Suppressor macrophage treated with lipopolysaccharide for 1 hour (primary cell): ENCODE data around the gene PLEKHG3.
A peak's percentile ranks its signal among the peaks of the same experiment; 100 is the strongest.

ENCODE experiments used
- DNase-seq, 3 donors: peaks; one replicate each; pipeline ENCODE4 v3.0.0-alpha.2; 2020 to 2022

The PLEKHG3 gene

GRCh38 chr14:64748995-64749714 lies 44.9 kb downstream of the PLEKHG3 start:
- DNase-seq: no peak

GRCh38 chr14:64752909-64753308 lies 48.7 kb downstream of the PLEKHG3 start:
- DNase-seq: no peak

- no peak for DNase-seq
These were observed 49.1 kb downstream of the PLEKHG3 start for GRCh38 chr14:64753374-64753773.

- no peak for DNase-seq
These were observed 49.8 kb downstream of the PLEKHG3 start for GRCh38 chr14:64753999-64754398.

- DNase-seq: no peak
These were observed 50.5 kb downstream of the PLEKHG3 start for GRCh38 chr14:64754685-64755084.

- no peak for DNase-seq
These were observed 51.6 kb downstream of the PLEKHG3 start for GRCh38 chr14:64755781-64756221.

- DNase-seq: no peak
These were observed 52.5 kb downstream of the PLEKHG3 start for GRCh38 chr14:64756712-64757111.

DNA sequence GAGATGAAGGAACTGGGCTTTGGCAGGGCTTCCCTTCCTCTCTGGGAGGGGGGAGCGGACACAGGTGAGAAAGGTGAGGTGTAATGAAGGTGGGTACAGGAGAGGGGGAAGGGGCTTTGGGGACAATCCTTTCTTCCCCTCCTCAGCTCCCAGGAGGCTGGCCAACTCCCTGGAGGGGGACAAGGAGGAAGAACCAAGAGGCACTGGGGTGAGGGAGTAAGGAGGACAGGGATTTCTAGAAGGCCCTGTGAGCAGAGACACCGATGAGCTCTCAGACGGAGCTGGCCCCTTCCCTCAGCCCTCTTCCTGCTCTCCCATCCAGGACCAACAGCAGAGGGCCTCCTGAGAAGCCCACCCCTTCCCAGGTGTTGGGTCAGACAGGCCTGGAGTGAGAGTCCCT lies 53.4 kb downstream of the PLEKHG3 start:
- DNase-seq: no peak

DNA sequence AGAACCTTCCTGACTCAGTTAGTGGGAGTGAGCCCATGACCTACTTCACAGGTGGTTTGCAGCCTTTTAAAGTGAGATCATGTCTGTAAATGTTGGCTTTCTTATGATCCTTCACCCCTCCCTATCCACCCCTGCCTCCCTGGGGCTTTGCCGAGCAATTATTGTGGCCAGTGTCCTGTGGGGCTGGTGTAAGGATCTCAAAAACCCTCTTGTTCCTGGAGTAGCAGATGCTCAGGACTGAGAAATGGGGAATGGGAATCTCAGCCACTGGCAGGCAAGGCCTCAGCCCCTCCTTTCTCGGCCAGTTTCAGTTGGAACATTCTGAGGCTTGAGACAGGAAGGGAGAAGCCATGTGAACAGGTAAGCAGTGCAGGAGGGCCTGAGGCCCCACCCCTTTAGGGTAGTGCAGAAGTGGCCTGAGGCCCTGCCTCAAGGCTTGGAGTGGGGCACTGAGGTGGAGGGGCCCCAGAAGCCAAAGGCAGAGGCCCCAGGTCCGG lies 53.8 kb downstream of the PLEKHG3 start:
- no peak for DNase-seq

- no peak for DNase-seq
These were observed 54.7 kb downstream of the PLEKHG3 start for GRCh38 chr14:64758691-64759554.

- DNase-seq: no peak
These were observed 55.3 kb downstream of the PLEKHG3 start for GRCh38 chr14:64759555-64759938.

GRCh38 chr14:64760146-64760755 lies 56.0 kb downstream of the PLEKHG3 start:
- DNase-seq: peak; percentile 54 to 75 (median 57)

- DNase-seq: no peak
These were observed 56.7 kb downstream of the PLEKHG3 start for GRCh38 chr14:64760916-64761315.

DNA sequence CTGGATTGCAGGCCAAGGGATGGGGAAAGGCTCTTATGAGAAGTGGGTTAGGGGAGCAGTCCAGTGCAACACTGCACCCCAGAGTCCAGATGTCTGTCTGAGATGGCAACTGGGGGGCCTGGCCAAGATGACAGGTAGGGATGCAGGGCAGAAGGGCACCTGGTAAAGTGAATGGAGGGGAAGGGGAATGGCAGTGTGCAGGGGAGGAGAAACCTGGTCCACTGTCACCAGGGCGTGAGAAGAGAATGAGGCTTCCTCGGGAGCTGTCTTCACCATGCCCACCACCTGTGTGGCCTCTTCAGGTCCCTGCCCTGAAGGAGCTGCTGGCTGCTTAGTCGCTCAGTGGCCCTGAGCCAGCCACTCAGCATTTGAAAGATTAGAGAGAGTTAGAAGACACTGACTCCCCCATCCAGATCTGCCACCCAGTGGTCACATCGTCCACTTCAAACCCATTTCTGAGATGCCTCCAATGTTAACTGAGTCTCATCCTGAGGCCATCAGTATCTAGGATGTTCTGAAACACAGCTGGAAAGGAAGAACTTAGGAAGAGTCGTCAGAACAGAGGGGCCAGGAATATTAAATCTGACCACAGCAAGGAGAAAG lies 57.3 kb downstream of the PLEKHG3 start:
- DNase-seq: no peak

- peak; percentile 25 to 56 (median 29) for DNase-seq
These were observed 58.1 kb downstream of the PLEKHG3 start for GRCh38 chr14:64762044-64763034.

DNA sequence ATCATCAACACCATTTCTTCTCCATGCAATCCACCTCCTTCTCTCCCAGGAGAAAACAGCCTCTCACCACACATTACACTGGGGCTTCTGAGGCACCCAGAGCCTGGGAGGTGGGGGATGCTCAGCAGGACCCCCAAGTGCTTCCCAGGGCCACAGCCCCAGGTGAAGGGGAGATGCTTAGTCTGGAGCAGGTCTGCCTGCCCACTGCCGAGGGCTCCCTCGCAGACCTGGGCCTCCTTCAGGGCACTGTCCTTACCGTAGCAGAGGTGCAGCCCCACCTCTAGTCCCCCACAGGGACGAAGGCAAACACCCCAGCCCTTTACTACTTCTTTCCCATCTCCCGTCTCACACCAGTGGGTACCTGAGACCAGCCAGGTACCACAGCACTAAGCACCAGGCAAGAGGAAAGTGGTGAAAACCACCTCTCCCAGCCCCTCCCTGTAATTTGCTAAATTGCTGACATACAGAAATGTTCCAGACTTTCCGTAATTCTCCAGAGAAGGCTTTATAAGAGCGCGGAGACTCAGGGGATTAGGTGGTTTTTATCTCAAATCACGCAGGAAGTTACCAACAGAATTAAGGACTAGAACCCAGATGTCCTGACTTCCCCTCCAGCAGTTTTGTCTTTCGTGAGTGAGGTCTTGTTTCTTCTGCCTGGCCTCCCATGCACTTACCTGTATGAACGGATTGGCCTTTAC lies 59.0 kb downstream of the PLEKHG3 start:
- no peak for DNase-seq

- DNase-seq: peak; percentile 19 to 25 (median 22)
These were observed 59.8 kb downstream of the PLEKHG3 start for GRCh38 chr14:64763801-64764621.

GRCh38 chr14:64764641-64765520 lies 60.7 kb downstream of the PLEKHG3 start:
- DNase-seq: peak; percentile 73 to 81 (median 81)

DNA sequence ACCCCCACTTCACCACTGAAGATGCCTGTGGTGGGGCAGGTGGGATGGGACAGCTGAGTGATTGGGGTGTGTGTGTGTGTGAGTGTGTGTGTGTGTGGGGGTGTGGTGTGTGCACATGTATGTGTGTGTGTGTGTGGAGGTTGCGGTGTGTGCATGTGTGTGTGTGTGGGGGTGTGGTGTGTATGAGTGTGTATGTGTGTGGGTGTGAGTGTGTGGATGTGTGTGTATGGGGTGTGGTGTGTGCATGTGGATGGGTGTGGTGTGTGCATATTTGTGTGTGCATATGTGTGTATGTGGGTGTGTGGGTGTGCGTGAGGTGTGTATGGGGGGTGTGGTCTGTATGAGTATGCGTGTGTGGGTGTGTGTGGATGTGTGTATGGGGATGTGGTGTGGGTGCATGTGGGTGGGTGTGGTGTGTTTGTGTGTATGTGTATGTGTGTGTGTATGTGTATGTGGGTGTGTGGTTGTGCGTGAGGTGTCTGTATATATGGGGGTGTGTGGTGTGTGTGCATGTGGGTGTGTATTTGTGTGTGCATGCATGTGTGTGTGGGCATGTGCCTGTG lies 61.6 kb downstream of the PLEKHG3 start:
- no peak for DNase-seq
